Neuronal stem cell (in vitro differentiated cells): ENCODE data around the gene ACADL. TPM values are rescaled to one million over a fixed set of nuclear protein-coding genes. Genes with fewer than 3 reads are reported as not detected.

Source experiments
- DNase-seq: peaks from one replicate; pipeline ENCODE4 v3.0.0-alpha.2; 2013; ENCODE audit warnings: low spot score
- H2AFZ ChIP-seq: one replicate; pipeline ENCODE4 v1.6.1; 2013; ENCODE audit warnings: mild to moderate bottlenecking, low read length, inconsistent platforms
- H2AK5ac ChIP-seq: 2 replicates; pipeline ENCODE4 v1.6.1; 2013; ENCODE audit warnings: low read depth, mild to moderate bottlenecking, inconsistent platforms, low read length, moderate library complexity, mixed read lengths
- H2BK120ac ChIP-seq: 2 replicates; pipeline ENCODE4 v1.6.1; 2013; ENCODE audit warnings: low read depth, mild to moderate bottlenecking, inconsistent platforms, low read length, moderate library complexity, mixed read lengths
- H2BK12ac ChIP-seq: one replicate; pipeline ENCODE4 v1.6.1; 2013; ENCODE audit warnings: low read length, inconsistent platforms
- H2BK15ac ChIP-seq: 2 replicates; pipeline ENCODE4 v1.6.1; 2013; ENCODE audit warnings: mild to moderate bottlenecking, low read length, inconsistent platforms, mixed read lengths
- H2BK5ac ChIP-seq: one replicate; pipeline ENCODE4 v1.6.1; 2013; ENCODE audit warnings: inconsistent platforms, mild to moderate bottlenecking, low read length, moderate library complexity
- H3K14ac ChIP-seq: one replicate; pipeline ENCODE4 v1.6.1; 2013; ENCODE audit warnings: low read length, inconsistent platforms
- H3K18ac ChIP-seq: 2 replicates; pipeline ENCODE4 v1.6.1; 2013; ENCODE audit warnings: low read length, inconsistent platforms
- H3K23ac ChIP-seq: 2 replicates; pipeline ENCODE4 v1.6.1; 2013; ENCODE audit warnings: low read depth, mild to moderate bottlenecking, mixed read lengths, low read length, inconsistent platforms; ENCODE audit not compliant: poor library complexity
- H3K27ac ChIP-seq: replicated peaks from 3 replicates; pipeline ENCODE4 v1.5.1; 2013; ENCODE audit warnings: low read length, inconsistent platforms
- H3K27me3 ChIP-seq, 3 experiments: 2 replicates each; pipeline ENCODE4 v1.6.1; 2013; ENCODE audit warnings: low read length in 3 of 3, mild to moderate bottlenecking in 2 of 3, inconsistent platforms in 1 of 3, low read depth in 1 of 3, mixed read lengths in 1 of 3, moderate library complexity in 1 of 3; ENCODE audit not compliant: control insufficient read depth in 3 of 3, insufficient read depth in 3 of 3
- H3K36me3 ChIP-seq, 2 donors: replicated peaks in 1 of 2; 2 replicates each; pipeline ENCODE4 v1.6.1; 2013; ENCODE audit warnings: low read length in 2 of 2; ENCODE audit not compliant: control insufficient read depth in 2 of 2, insufficient read depth in 2 of 2
- H3K4ac ChIP-seq: 2 replicates; pipeline ENCODE4 v1.6.1; 2013; ENCODE audit warnings: inconsistent platforms, mild to moderate bottlenecking, low read length, moderate library complexity
- H3K4me1 ChIP-seq, 2 donors: 1 replicate in 1 of 2; 2 replicates in 1 of 2; pipeline ENCODE4 v1.6.1; 2013; ENCODE audit warnings: low read length in 2 of 2, low read depth in 1 of 2; ENCODE audit not compliant: control insufficient read depth in 2 of 2, insufficient read depth in 1 of 2
- H3K4me2 ChIP-seq: one replicate; pipeline ENCODE4 v1.6.1; 2013; ENCODE audit warnings: mild to moderate bottlenecking, low read length, inconsistent platforms; ENCODE audit not compliant: insufficient read depth, poor library complexity, severe bottlenecking
- H3K4me3 ChIP-seq, 2 donors: 2 replicates each; pipeline ENCODE4 v1.5.1; 2013; ENCODE audit warnings: low read length in 2 of 2, mild to moderate bottlenecking in 2 of 2, inconsistent platforms in 1 of 2, moderate library complexity in 1 of 2
- H3K79me1 ChIP-seq: one replicate; pipeline ENCODE4 v1.6.1; 2013; ENCODE audit warnings: low read depth, mild to moderate bottlenecking, inconsistent platforms, low read length, moderate library complexity
- H3K9ac ChIP-seq: one replicate; pipeline ENCODE4 v1.6.1; 2013; ENCODE audit warnings: mild to moderate bottlenecking, low read depth, low read length, inconsistent platforms; ENCODE audit not compliant: poor library complexity
- H3K9me3 ChIP-seq, 2 donors: replicated peaks in 1 of 2; 2 replicates each; pipeline versions ENCODE3 to v1.6.1; 2013; ENCODE audit warnings: low read length in 2 of 2, mild to moderate bottlenecking in 2 of 2, inconsistent platforms in 1 of 2, low read depth in 1 of 2, mixed read lengths in 1 of 2, moderate library complexity in 1 of 2; ENCODE audit not compliant: control insufficient read depth in 2 of 2, insufficient read depth in 1 of 2
- H4K8ac ChIP-seq: one replicate; pipeline ENCODE4 v1.6.1; 2013; ENCODE audit warnings: low read depth, mild to moderate bottlenecking, inconsistent platforms, low read length, moderate library complexity
- H4K91ac ChIP-seq: one replicate; pipeline ENCODE4 v1.6.1; 2013; ENCODE audit warnings: low read length, low read depth, mild to moderate bottlenecking, inconsistent platforms; ENCODE audit not compliant: poor library complexity
- WGBS, 2 donors: extraction: QIAGEN DNeasy Blood & Tissue Kit; methylation state at CpG; one replicate each; pipeline ENCODE4 v1.1.7; 2013; ENCODE audit warnings: missing lambda C conversion rate in 2 of 2, mixed read lengths in 1 of 2; ENCODE audit not compliant: insufficient read length in 2 of 2, insufficient replicate concordance in 1 of 2; ENCODE audit errors: extremely low coverage in 2 of 2; 5-methylcytosine and 5-hydroxymethylcytosine counted together
- small RNA-seq: library from polyadenylated mRNA; stranded (forward); fragments of <200 nt; extraction: miRNeasy Mini kit (QIAGEN cat#:217004); gene quantifications from one replicate; pipeline ENCODE3, GENCODE V24; 2013; ENCODE audit not compliant: insufficient read depth

Gene ACADL

GRCh38 chr2:210158236-210158635 lies 67.0 kb downstream of the ACADL start:
- H3K27me3 ChIP-seq = no peaks in the 10 kb centered on the region
- H3K4me1 ChIP-seq = no peaks in the 10 kb centered on the region
- no CpG with 5 or more reads among the region's 2 CpGs for WGBS, 2 donors
- H2AFZ ChIP-seq = no peak overlapping the region
- H3K79me1 ChIP-seq = peaks cover 3% of the 10 kb centered on the region
- no peak overlapping the region for H3K4me3 ChIP-seq
- no peak overlapping the region for H3K4ac ChIP-seq
- no peak overlapping the region for H2BK5ac ChIP-seq
- no peak overlapping the region for H2AK5ac ChIP-seq
- H3K36me3 ChIP-seq = peaks cover 3 to 30% of the 10 kb centered on the region in 2 donors
- H3K9me3 ChIP-seq = peaks cover 0 to 1% of the 10 kb centered on the region in 2 donors
- H2BK12ac ChIP-seq = no peak overlapping the region
- H3K18ac ChIP-seq = no peak overlapping the region
- no peak overlapping the region for H4K8ac ChIP-seq
- H3K27ac ChIP-seq = no peak overlapping the region
- no peak overlapping the region for H3K9ac ChIP-seq
- no peak overlapping the region for H3K4me2 ChIP-seq
- no peak overlapping the region for H3K23ac ChIP-seq
- DNase-seq = no peak
- H2BK120ac ChIP-seq = no peak overlapping the region
- no peak overlapping the region for H2BK15ac ChIP-seq
- H3K14ac ChIP-seq = no peak overlapping the region
- no peak overlapping the region for H4K91ac ChIP-seq

- no peak overlapping the region for H3K18ac ChIP-seq
Observed at GRCh38 chr2:210157526-210157925, 67.7 kb downstream of the ACADL start.

GRCh38 chr2:210147614-210148013 lies 77.6 kb downstream of the ACADL start:
- peaks cover 14 to 26% of the 10 kb centered on the region in 2 donors for H3K9me3 ChIP-seq
- H3K79me1 ChIP-seq = no peaks in the 10 kb centered on the region
- H2BK120ac ChIP-seq = no peak overlapping the region
- no peak overlapping the region for H3K4me3 ChIP-seq
- no peaks in the 10 kb centered on the region for H3K4me1 ChIP-seq
- H3K27me3 ChIP-seq = no peaks in the 10 kb centered on the region
- H3K14ac ChIP-seq = no peak overlapping the region
- H3K23ac ChIP-seq = no peak overlapping the region
- no peak overlapping the region for H2BK5ac ChIP-seq
- no peak overlapping the region for H4K8ac ChIP-seq
- no peak overlapping the region for H2AFZ ChIP-seq
- H2BK15ac ChIP-seq = no peak overlapping the region
- H3K27ac ChIP-seq = no peak overlapping the region
- H3K4me2 ChIP-seq = no peak overlapping the region
- no peak overlapping the region for H3K9ac ChIP-seq
- H4K91ac ChIP-seq = no peak overlapping the region
- H2AK5ac ChIP-seq = no peak overlapping the region
- H3K36me3 ChIP-seq = peaks cover 16 to 65% of the 10 kb centered on the region in 2 donors
- H3K18ac ChIP-seq = no peak overlapping the region
- H2BK12ac ChIP-seq = no peak overlapping the region
- no peak for DNase-seq
- H3K4ac ChIP-seq = no peak overlapping the region

More at GRCh38 chr2:210157526-210157925, 67.7 kb downstream of the ACADL start:
- H3K27ac ChIP-seq = no peak overlapping the region
- H2BK15ac ChIP-seq = no peak overlapping the region
- no peak for DNase-seq
- no peak overlapping the region for H3K4ac ChIP-seq
- H4K8ac ChIP-seq = no peak overlapping the region
- H2BK12ac ChIP-seq = no peak overlapping the region
- H3K9me3 ChIP-seq = peaks cover 0 to 1% of the 10 kb centered on the region in 2 donors
- H2AK5ac ChIP-seq = no peak overlapping the region
- H3K14ac ChIP-seq = no peak overlapping the region
- H3K9ac ChIP-seq = no peak overlapping the region
- no peak overlapping the region for H2BK120ac ChIP-seq
- H3K23ac ChIP-seq = no peak overlapping the region
- no peak overlapping the region for H4K91ac ChIP-seq
- peaks cover 3% of the 10 kb centered on the region for H3K79me1 ChIP-seq
- WGBS, 2 donors = no CpG with 5 or more reads among the region's 3 CpGs
- H3K4me1 ChIP-seq = no peaks in the 10 kb centered on the region
- H3K36me3 ChIP-seq = peaks cover 3 to 37% of the 10 kb centered on the region in 2 donors
- H3K27me3 ChIP-seq = no peaks in the 10 kb centered on the region
- no peak overlapping the region for H2AFZ ChIP-seq
- no peak overlapping the region for H2BK5ac ChIP-seq
- H3K4me3 ChIP-seq = no peak overlapping the region
- H3K4me2 ChIP-seq = no peak overlapping the region

Small RNA genes lying within 50 kb of the gene (small RNA-seq; reads per million reads assigned to genes)
- gene RF00019 = not detected
